HCT116 (cell line): ENCODE measurements around the gene PPP1R16B. TPM values are rescaled to one million over a fixed set of nuclear protein-coding genes. Genes with fewer than 3 reads are reported as not detected.

ENCODE experiments used
- ATAC-seq: fragments of 200-7000 bp; cut with Tn5 transposase; 2 replicates; pipeline ENCODE4 v1.9.1; 2020; ENCODE audit warnings: mild to moderate bottlenecking, moderate library complexity
- BruUV-seq: library from RNA; stranded (reverse); fragments of 400-500 nt; replicated peaks from 2 replicates; lab custom pipeline; 2021; lab: Mats Ljungman, UMichigan
- CTCF ChIA-PET: fragments of 300-600 bp; sonication (Branson Sonifier 250); formaldehyde crosslinking; loops from one replicate; lab custom pipeline; 2021; ENCODE audit warnings: antibody characterized with exemption; lab: Charles Lee
- POLR2A ChIA-PET: fragments of 300-600, 350-600 bp; sonication (Branson Sonifier 250); formaldehyde crosslinking; loops from one replicate; lab custom pipeline; 2021; ENCODE audit warnings: antibody characterized with exemption; lab: Charles Lee
- RAD21 ChIA-PET, 2 experiments: fragments of 300-600 bp; sonication (Branson Sonifier 250); formaldehyde crosslinking; loops; one replicate each; lab custom pipeline; 2023; ENCODE audit warnings: low total read pairs in 2 of 2; ENCODE audit not compliant: uncharacterized antibody in 2 of 2, unreplicated experiment in 2 of 2, low non-redundant PET in 1 of 2; lab: Charles Lee
- DNase-seq: peaks from one replicate; pipeline ENCODE4 v3.0.0-alpha.2; 2010; ENCODE audit warnings: low read depth, low spot score
- H2AFZ ChIP-seq: fragments of 200-600 bp; shearing (Covaris generic), sonication (generic); 2 replicates; pipeline ENCODE4 v1.6.1; 2017; ENCODE audit warnings: low read depth, mixed run types, mixed read lengths, antibody characterized with exemption, low read length; ENCODE audit not compliant: poor library complexity, severe bottlenecking
- H3K27ac ChIP-seq: 2 replicates; pipeline ENCODE4 v1.5.1; 2012; ENCODE audit warnings: low read depth, low read length
- H3K27me3 ChIP-seq: fragments of 200-600 bp; sonication (generic); 2 replicates; pipeline ENCODE4 v1.6.1; 2016; ENCODE audit warnings: mixed run types, low read length, mixed read lengths; ENCODE audit not compliant: insufficient read depth
- H3K36me3 ChIP-seq, 2 experiments: fragments of 200-500 bp in 1 of 2; fragments of 200-600 bp in 1 of 2; sonication (Bioruptor generic) in 1 of 2; sonication (generic) in 1 of 2; 2 replicates each; pipeline versions ENCODE4 v1.5.1 to v1.6.1; 2014 to 2016; ENCODE audit warnings: low read length in 2 of 2, inconsistent platforms in 1 of 2, mixed read lengths in 1 of 2, mixed run types in 1 of 2; ENCODE audit not compliant: insufficient read depth in 2 of 2, control insufficient read depth in 1 of 2
- H3K4me1 ChIP-seq, 2 experiments: fragments of 200-600 bp in 1 of 2; sonication (generic) in 1 of 2; 2 replicates each; pipeline versions ENCODE4 v1.5.1 to v1.6.1; 2012 to 2017; ENCODE audit warnings: low read length in 2 of 2, inconsistent platforms in 1 of 2, mild to moderate bottlenecking in 1 of 2, mixed read lengths in 1 of 2, mixed run types in 1 of 2, moderate library complexity in 1 of 2; ENCODE audit not compliant: insufficient read depth in 2 of 2, control insufficient read depth in 1 of 2
- H3K4me2 ChIP-seq: fragments of 200-600 bp; sonication (generic); 2 replicates; pipeline ENCODE4 v1.6.1; 2017; ENCODE audit warnings: mixed run types, low read length, mixed read lengths
- H3K4me3 ChIP-seq, 2 experiments: fragments of 200-600 bp in 1 of 2; sonication (generic) in 1 of 2; replicated peaks in 1 of 2; 2 replicates each; pipeline ENCODE4 v1.5.1; 2011 to 2016; ENCODE audit warnings: low read length in 2 of 2, control low read depth in 1 of 2, low read depth in 1 of 2, mild to moderate bottlenecking in 1 of 2, mixed read lengths in 1 of 2, mixed run types in 1 of 2
- H3K79me2 ChIP-seq: fragments of 200-600 bp; sonication (generic); 2 replicates; pipeline ENCODE4 v1.6.1; 2017; ENCODE audit warnings: mild to moderate bottlenecking, mixed run types, low read length, moderate library complexity, mixed read lengths; ENCODE audit not compliant: insufficient read depth
- H3K9ac ChIP-seq: fragments of 200-600 bp; sonication (generic); 2 replicates; pipeline ENCODE4 v1.6.1; 2016; ENCODE audit warnings: low read length, mixed read lengths
- H3K9me2 ChIP-seq: fragments of 200-600 bp; sonication (generic), shearing (Covaris generic); 2 replicates; pipeline ENCODE4 v1.6.1; 2017; ENCODE audit warnings: mixed run types, mild to moderate bottlenecking, moderate library complexity; ENCODE audit not compliant: insufficient read depth
- H3K9me3 ChIP-seq, 2 experiments: fragments of 200-500 bp in 1 of 2; fragments of 200-600 bp in 1 of 2; sonication (Bioruptor generic) in 1 of 2; sonication (generic) in 1 of 2; 2 replicates each; pipeline ENCODE4 v1.6.1; 2014 to 2017; ENCODE audit warnings: low read length in 2 of 2, mixed read lengths in 2 of 2, inconsistent platforms in 1 of 2, low read depth in 1 of 2, mild to moderate bottlenecking in 1 of 2, mixed run types in 1 of 2, moderate library complexity in 1 of 2; ENCODE audit not compliant: control insufficient read depth in 1 of 2, insufficient read depth in 1 of 2
- H4K20me1 ChIP-seq: fragments of 200-600 bp; sonication (generic), shearing (Covaris generic); 2 replicates; pipeline ENCODE4 v1.6.1; 2017; ENCODE audit warnings: mixed run types, mild to moderate bottlenecking, moderate library complexity; ENCODE audit not compliant: insufficient read depth
- EGR1 ChIP-seq: IDR thresholded peaks from 2 replicates; pipeline ENCODE4 v1.6.1; 2012; ENCODE audit warnings: low read depth
- EZH2 ChIP-seq: fragments of 200-600 bp; sonication (generic); IDR thresholded peaks from 2 replicates; pipeline ENCODE4 v1.6.1; 2017; ENCODE audit warnings: antibody characterized with exemption, mixed run types
- EZH2phosphoT487 ChIP-seq: fragments of 200-600 bp; IDR thresholded peaks from 2 replicates; pipeline ENCODE4 v1.6.1; 2018; ENCODE audit warnings: antibody characterized with exemption, borderline replicate concordance
- FOSL1 ChIP-seq: IDR thresholded peaks from 2 replicates; pipeline ENCODE4 v1.6.1; 2012; ENCODE audit warnings: low read depth
- MAX ChIP-seq: IDR thresholded peaks from 2 replicates; pipeline ENCODE4 v1.6.1; 2012
- POLR2AphosphoS5 ChIP-seq: IDR thresholded peaks from 2 replicates; pipeline ENCODE4 v1.6.1; 2011; ENCODE audit warnings: mild to moderate bottlenecking, low read depth, low read length, moderate library complexity
- SIN3A ChIP-seq: IDR thresholded peaks from 2 replicates; pipeline ENCODE4 v1.6.1; 2012; ENCODE audit warnings: low read depth
- SRF ChIP-seq: IDR thresholded peaks from 2 replicates; pipeline ENCODE4 v1.6.1; 2012; ENCODE audit warnings: low read depth
- TCF7L2 ChIP-seq: IDR thresholded peaks from 2 replicates; pipeline ENCODE4 v1.7.0; 2011; ENCODE audit warnings: borderline replicate concordance, inconsistent platforms; ENCODE audit not compliant: insufficient read depth, insufficient read length; ENCODE audit errors: extremely low read depth
- ZFX ChIP-seq: fragments of 450-650 bp; IDR thresholded peaks from 2 replicates; pipeline ENCODE4 v1.6.1; 2017
- intact Hi-C: fragments of 100-400 bp; cut with micrococcal nuclease; formaldehyde crosslinking; loops from 2 replicates; pipeline ENCODE4 v1.10.0; 2022
- total RNA-seq: library from RNA; stranded (reverse); gene quantifications from one replicate; pipeline ENCODE4 v1.2.1, GENCODE V29; 2021; ENCODE audit not compliant: unreplicated experiment
- TF ChIP-seq, protein P1 (sequence below): IDR thresholded peaks from 2 replicates; pipeline ENCODE4 v1.6.1; 2012

PPP1R16B gene
- total RNA-seq, 1 experiment from 2014 or later = 0.52 TPM

DNA sequence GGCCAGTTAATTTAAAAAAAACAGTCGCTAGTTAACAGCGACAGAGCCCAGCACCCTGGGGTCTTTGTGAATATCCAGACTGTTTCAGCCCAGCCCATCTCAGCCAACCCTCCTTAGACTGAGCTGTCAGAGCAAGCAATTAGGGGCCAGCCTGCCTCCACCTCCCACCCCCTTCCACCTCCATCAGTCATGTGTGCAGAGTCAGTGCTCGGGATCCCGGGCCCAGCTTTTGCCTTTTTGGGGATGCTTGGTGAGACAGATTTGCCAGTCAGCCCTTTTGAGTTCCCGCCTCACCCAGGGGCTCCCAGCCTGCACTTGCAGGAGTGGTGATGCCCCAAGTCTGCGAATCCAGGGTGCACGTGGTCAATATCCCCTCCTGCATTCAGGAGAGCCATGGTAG, 114.2 kb downstream of the PPP1R16B start:
- POLR2A ChIA-PET = no interaction called here
- H3K9me2 ChIP-seq = no peaks in the 10 kb centered on the region
- H4K20me1 ChIP-seq = no peaks in the 10 kb centered on the region
- CTCF ChIA-PET = no interaction called here
- H3K36me3 ChIP-seq = no peaks in the 10 kb centered on the region
- RAD21 ChIA-PET = no interaction called here
- no TSS peak for BruUV-seq
- no peaks in the 10 kb centered on the region for H3K4me1 ChIP-seq
- H3K27me3 ChIP-seq = peaks cover 26% of the 10 kb centered on the region; the same call in 1 of the 2 replicates
- H3K9me3 ChIP-seq = no peaks in the 10 kb centered on the region
- H3K79me2 ChIP-seq = no peaks in the 10 kb centered on the region
- ATAC-seq = no peak
- H3K4me3 ChIP-seq = no peak overlapping the region
- H3K4me2 ChIP-seq = no peak overlapping the region
- TF ChIP-seq FOSL1 (no peak), ZFX (no peak), EZH2phosphoT487 (no peak)
- TF ChIP-seq, all 23 proteins: peak for 0
- no peak for DNase-seq
- Histone ChIP-seq H3K27ac (no peak overlapping the region), H3K9ac (no peak overlapping the region), H2AFZ (no peak overlapping the region)
- intact Hi-C loops = no loop called here

- no peak for ATAC-seq
- H3K27me3 ChIP-seq = peaks cover 26% of the 10 kb centered on the region; the same call in 1 of the 2 replicates
- H3K79me2 ChIP-seq = no peaks in the 10 kb centered on the region
- H3K36me3 ChIP-seq = no peaks in the 10 kb centered on the region
- TF ChIP-seq EZH2 (no peak), SRF (no peak), TCF7L2 (no peak), MAX (no peak), SIN3A (no peak), EGR1 (no peak), POLR2AphosphoS5 (no peak)
- TF ChIP-seq, protein P1, sequence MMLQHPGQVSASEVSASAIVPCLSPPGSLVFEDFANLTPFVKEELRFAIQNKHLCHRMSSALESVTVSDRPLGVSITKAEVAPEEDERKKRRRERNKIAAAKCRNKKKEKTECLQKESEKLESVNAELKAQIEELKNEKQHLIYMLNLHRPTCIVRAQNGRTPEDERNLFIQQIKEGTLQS = no peak
- H4K20me1 ChIP-seq = no peaks in the 10 kb centered on the region
- H3K4me3 ChIP-seq = no peak overlapping the region
- ChIA-PET RAD21 (no interaction called here), POLR2A (no interaction called here), CTCF (no interaction called here)
- peaks cover 0 to under 1% of the 10 kb centered on the region in 2 experiments; a peak in 1 of 4 replicates for H3K4me1 ChIP-seq
- H3K9ac ChIP-seq = no peak overlapping the region
- no peaks in the 10 kb centered on the region for H3K9me2 ChIP-seq
- H3K27ac ChIP-seq = no peak overlapping the region
- BruUV-seq = no TSS peak
- intact Hi-C loops = no loop called here
- DNase-seq = no peak
- H3K9me3 ChIP-seq = no peaks in the 10 kb centered on the region
- H3K4me2 ChIP-seq = no peak overlapping the region
- H2AFZ ChIP-seq = no peak overlapping the region
These were observed 114.9 kb downstream of the PPP1R16B start for GRCh38 chr20:38920411-38920810.
